ENCODE data around the gene STARD10.

GRCh38 chr11:72747289-72747855 lies 46.5 kb downstream of the STARD10 start:
- no peak for TF ChIP-seq POLR2AphosphoS5 (IDR thresholded peaks at IDR 0.05; ENCODE audit: low read depth, low read length)
- TF ChIP-seq FOXP2 (optimal IDR thresholded peaks at IDR 0.05; ENCODE audit: borderline replicate concordance, extremely low read depth, extremely low read length, insufficient read depth), result no peak
- TF ChIP-seq TAF1 (IDR thresholded peaks at IDR 0.05; ENCODE audit: borderline replicate concordance, insufficient read depth, low read length), result no peak
- TF ChIP-seq REST (IDR thresholded peaks at IDR 0.05; ENCODE audit: insufficient read depth in 1 of 2, low read depth in 2 of 2, low read length in 2 of 2), result no peak
- TF ChIP-seq SIN3A (IDR thresholded peaks at IDR 0.05; ENCODE audit: borderline replicate concordance, insufficient read depth, low read length), result no peak

Measured in PFSK-1 (cell line).